HepG2 (cell line): ENCODE data around the gene TBC1D25. TPM values are rescaled to one million over a fixed set of nuclear protein-coding genes. Genes with fewer than 3 reads are reported as not detected.
A peak's percentile ranks its signal among the peaks of the same experiment; 100 is the strongest.

Source experiments
- AGO1 ChIP-seq: fragments of 200-400 bp; formaldehyde crosslinking; IDR thresholded peaks from 2 replicates; pipeline ENCODE4 v1.6.1; 2017; ENCODE audit warnings: mild to moderate bottlenecking, low read depth, low read length, moderate library complexity; ENCODE audit not compliant: poor library complexity, severe bottlenecking
- CBX2 ChIP-seq, 2 experiments: fragments of 200-600 bp in 1 of 2; sonication (generic); formaldehyde crosslinking in 1 of 2; IDR thresholded peaks; 2 replicates each; pipeline versions ENCODE4 v1.7.0 to v1.8.1; 2018 to 2022; ENCODE audit warnings: low read depth in 2 of 2, low read length in 1 of 2, mild to moderate bottlenecking in 1 of 2, missing genetic modification reagents in 1 of 2
- EEA1 ChIP-seq: sonication (generic); formaldehyde crosslinking; IDR thresholded peaks from 2 replicates; pipeline ENCODE4 v1.5.1; 2020; ENCODE audit warnings: mild to moderate bottlenecking, missing genetic modification reagents, borderline replicate concordance
- FOXK2 ChIP-seq: fragments of 450-650 bp; IDR thresholded peaks from 2 replicates; pipeline ENCODE4 v1.6.1; 2016
- GMEB2 ChIP-seq: IDR thresholded peaks from 2 replicates; pipeline ENCODE4 v1.6.1; 2016; ENCODE audit warnings: missing biosample characterization, missing genetic modification reagents, low read depth
- HMGXB4 ChIP-seq, 2 experiments: sonication (generic) in 1 of 2; formaldehyde crosslinking in 1 of 2; IDR thresholded peaks; 2 replicates each; pipeline versions ENCODE4 v1.4.0 to v1.6.1; 2018 to 2020; ENCODE audit warnings: missing genetic modification reagents in 2 of 2, borderline replicate concordance in 1 of 2, low read depth in 1 of 2, mild to moderate bottlenecking in 1 of 2, missing biosample characterization in 1 of 2
- KDM6A ChIP-seq: IDR thresholded peaks from 2 replicates; pipeline ENCODE4 v1.6.1; 2016; ENCODE audit warnings: low read depth
- MNT ChIP-seq: fragments of 450-650 bp; IDR thresholded peaks from 2 replicates; pipeline ENCODE4 v1.6.1; 2016
- NFKB2 ChIP-seq: sonication (generic); formaldehyde crosslinking; IDR thresholded peaks from 2 replicates; pipeline ENCODE4 v1.4.0; 2020; ENCODE audit warnings: missing genetic modification reagents, borderline replicate concordance
- NR2C2 ChIP-seq: sonication (generic); formaldehyde crosslinking; IDR thresholded peaks from 2 replicates; pipeline ENCODE4 v1.4.0; 2020; ENCODE audit warnings: missing genetic modification reagents, mild to moderate bottlenecking, moderate library complexity, borderline replicate concordance
- PBX3 ChIP-seq: sonication (generic); formaldehyde crosslinking; IDR thresholded peaks from 2 replicates; pipeline ENCODE4 v1.8.1; 2023; ENCODE audit warnings: missing genetic modification reagents, inconsistent platforms, borderline replicate concordance
- SUZ12 ChIP-seq: fragments of 150-350 bp; IDR thresholded peaks from 2 replicates; pipeline ENCODE4 v1.6.1; 2014; ENCODE audit warnings: low read depth, low read length
- TCF7 ChIP-seq: sonication (generic); IDR thresholded peaks from 2 replicates; pipeline ENCODE4 v1.6.1; 2016; ENCODE audit warnings: antibody characterized with exemption, low read depth
- XBP1 ChIP-seq: sonication (generic); formaldehyde crosslinking; IDR thresholded peaks from 2 replicates; pipeline ENCODE4 v1.5.0; 2020; ENCODE audit warnings: missing genetic modification reagents
- ZBTB42 ChIP-seq: sonication (generic); formaldehyde crosslinking; IDR thresholded peaks from 2 replicates; pipeline ENCODE4 v1.5.0; 2020; ENCODE audit warnings: mild to moderate bottlenecking, missing genetic modification reagents
- ZFP90 ChIP-seq: sonication (generic); formaldehyde crosslinking; IDR thresholded peaks from 2 replicates; pipeline ENCODE4 v1.8.0; 2022; ENCODE audit warnings: missing genetic modification reagents, mild to moderate bottlenecking, inconsistent platforms, borderline replicate concordance
- ZMAT3 ChIP-seq: sonication (generic); formaldehyde crosslinking; conservative IDR thresholded peaks from 2 replicates; pipeline ENCODE4 v1.7.0; 2021; ENCODE audit warnings: missing genetic modification reagents
- ZNF24 ChIP-seq: fragments of 450-650 bp; IDR thresholded peaks from 2 replicates; pipeline ENCODE4 v1.6.1; 2017; ENCODE audit warnings: antibody characterized with exemption, mild to moderate bottlenecking
- ZNF253 ChIP-seq: sonication (generic); formaldehyde crosslinking; IDR thresholded peaks from 2 replicates; pipeline ENCODE4 v1.8.0; 2022; ENCODE audit warnings: mild to moderate bottlenecking, missing genetic modification reagents, borderline replicate concordance
- ZNF256 ChIP-seq: sonication (generic); formaldehyde crosslinking; conservative IDR thresholded peaks from 2 replicates; pipeline ENCODE4 v1.4.0; 2020; ENCODE audit warnings: missing genetic modification reagents
- ZNF362 ChIP-seq: sonication (generic); formaldehyde crosslinking; IDR thresholded peaks from 2 replicates; pipeline ENCODE4 v1.4.0; 2020; ENCODE audit warnings: missing genetic modification reagents, mild to moderate bottlenecking, borderline replicate concordance
- ZNF784 ChIP-seq: sonication (generic); formaldehyde crosslinking; IDR thresholded peaks from 2 replicates; pipeline ENCODE4 v1.5.1; 2020; ENCODE audit warnings: missing genetic modification reagents, mild to moderate bottlenecking, borderline replicate concordance
- ZSCAN25 ChIP-seq: sonication (generic); formaldehyde crosslinking; IDR thresholded peaks from 2 replicates; pipeline ENCODE4 v1.8.0; 2022; ENCODE audit warnings: mild to moderate bottlenecking, missing genetic modification reagents
- polyA plus RNA-seq, 8 experiments: library from polyadenylated mRNA; depleted of rRNA in 3 of 8; stranded (reverse) in 7 of 8; unstranded in 1 of 8; fragments of >200 nt; fragmentation: Illumina TruSeq in 4 of 8; extraction: Trizol in 4 of 8; gene quantifications; 2 replicates each; pipeline versions ENCODE4 v1.2.1 to v1.2.3, GENCODE V29; 2011 to 2016; ENCODE audit warnings: low read depth in 4 of 8, missing spikeins in 1 of 8, mixed read lengths in 1 of 8; ENCODE audit not compliant: insufficient read depth in 1 of 8
- total RNA-seq, 5 experiments: library from RNA; depleted of rRNA; stranded (reverse); fragments of >200 nt; fragmentation: Illumina TruSeq; extraction: Trizol; gene quantifications; 2 replicates each; pipeline ENCODE4 v1.2.3, GENCODE V29; 2016; ENCODE audit warnings: low read depth in 1 of 5

Gene TBC1D25
- total and polyA plus RNA-seq, 2 of the 13 experiments (the other 11 are each of a cell fraction or from before 2014, with no cell fraction given), result 3.5 to 4.7 TPM

GRCh38 chrX:48505481-48505880 is 34.0 kb upstream of the TBC1D25 start (continued):
- TF ChIP-seq HMGXB4 (CRISPR knock-in tag; IDR thresholded peaks at IDR 0.05; ENCODE audit: borderline replicate concordance in 1 of 2, low read depth in 1 of 2) (no peak), NR2C2 (CRISPR knock-in tag) (no peak), MNT (no peak), ZMAT3 (CRISPR knock-in tag) (no peak), XBP1 (CRISPR knock-in tag) (no peak), SUZ12 (no peak), ZSCAN25 (CRISPR knock-in tag) (no peak), ZNF24 (no peak), ZNF256 (no peak), AGO1 (no peak), ZBTB42 (CRISPR knock-in tag) (no peak), ZNF362 (CRISPR knock-in tag) (peak; percentile 73; the same call in 1 of the 2 replicates), ZFP90 (CRISPR knock-in tag) (no peak), PBX3 (no peak), EEA1 (no peak), GMEB2 (CRISPR knock-in tag) (no peak), KDM6A (CRISPR knock-in tag) (no peak), CBX2 (IDR thresholded peaks at IDR 0.05; ENCODE audit: low read depth, low read length) (no peak), CBX2 (CRISPR knock-in tag; IDR thresholded peaks at IDR 0.05; ENCODE audit: low read depth) (no peak), ZNF784 (no peak), TCF7 (peak; percentile 77), ZNF253 (CRISPR knock-in tag) (no peak), FOXK2 (no peak), NFKB2 (CRISPR knock-in tag) (no peak)
